Thyroid gland (tissue), 4 donors: ENCODE measurements around the gene PTPRR. TPM values are rescaled to one million over a fixed set of nuclear protein-coding genes. Genes with fewer than 3 reads are reported as not detected.

Source experiments
- DNase-seq, 2 donors: peaks; one replicate each; pipeline ENCODE4 v3.0.0-alpha.2; 2019
- H3K27ac ChIP-seq, 3 donors: fragments of 200-600 bp; sonication (generic); 1 replicate in 2 of 3; 2 replicates in 1 of 3; pipeline ENCODE4 v1.5.1; 2016 to 2019; ENCODE audit warnings: mild to moderate bottlenecking in 1 of 3, moderate library complexity in 1 of 3
- H3K27me3 ChIP-seq: fragments of 200-600 bp; sonication (generic); one replicate; pipeline ENCODE4 v1.5.1; 2019
- H3K36me3 ChIP-seq, 2 donors: fragments of 200-600 bp; sonication (generic); one replicate each; pipeline ENCODE4 v1.5.1; 2016 to 2019
- H3K4me1 ChIP-seq, 2 donors: fragments of 200-600 bp; sonication (generic); one replicate each; pipeline ENCODE4 v1.5.1; 2017 to 2019
- H3K4me3 ChIP-seq, 3 donors: fragments of 200-600 bp; sonication (generic); replicated peaks in 1 of 3; 1 replicate in 2 of 3; 2 replicates in 1 of 3; pipeline ENCODE4 v1.5.1; 2016; ENCODE audit warnings: mild to moderate bottlenecking in 1 of 3
- H3K9me3 ChIP-seq: fragments of 200-600 bp; sonication (generic); one replicate; pipeline ENCODE4 v1.5.1; 2017
- POLR2A ChIP-seq, 2 donors: fragments of 450-650 bp; IDR thresholded peaks; one replicate each; pipeline ENCODE4 v1.6.1; 2017; ENCODE audit warnings: antibody characterized with exemption in 2 of 2, mild to moderate bottlenecking in 2 of 2, moderate library complexity in 1 of 2
- WGBS, 2 donors: methylation state at CpG; one replicate each; pipeline ENCODE4 v1.1.5; 2017; 5-methylcytosine and 5-hydroxymethylcytosine counted together
- intact Hi-C: fragments of 100-400 bp; cut with DNase I; formaldehyde crosslinking; loops from one replicate; pipeline ENCODE4 v1.15.1; 2023
- total RNA-seq, 4 donors: library from RNA; depleted of rRNA; stranded (reverse); fragments of >200 nt; gene quantifications; one replicate each; pipeline ENCODE4 v1.2.3, GENCODE V29; 2016
- TF ChIP-seq, protein P1 (sequence below), 6 experiments: fragments of 200-600 bp in 3 of 6; fragments of 450-650 bp in 3 of 6; sonication (generic) in 3 of 6; IDR thresholded peaks; one replicate each; pipeline ENCODE4 v1.5.1; 2016 to 2019; ENCODE audit warnings: antibody characterized with exemption in 6 of 6, mild to moderate bottlenecking in 2 of 6, inconsistent platforms in 1 of 6, moderate library complexity in 1 of 6

PTPRR gene
- total RNA-seq, 4 donors from 2014 or later, result 0.39 to 0.94 (median 0.67) TPM; not detected in 1

DNA sequence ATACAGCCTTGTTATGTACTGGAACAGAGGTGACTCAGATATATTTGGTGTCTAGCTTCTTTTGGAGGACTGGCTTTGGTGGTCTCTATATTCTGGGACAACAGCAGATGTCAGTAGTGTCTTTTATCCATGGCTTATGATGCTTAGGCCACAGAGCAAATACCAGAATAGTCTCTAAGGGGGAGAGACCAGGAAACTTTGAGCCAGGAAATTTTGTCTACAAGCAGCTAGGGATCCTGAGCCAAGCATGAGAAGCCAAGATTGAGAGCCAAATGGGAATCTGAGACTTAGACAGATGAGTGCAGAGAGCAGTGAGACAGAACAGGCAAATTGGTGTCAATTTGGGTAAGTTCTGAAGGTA is 28.4 kb upstream of the PTPRR start:
- Histone ChIP-seq H3K4me1 (no peaks in the 10 kb centered on the region), H3K27me3 (no peaks in the 10 kb centered on the region), H3K4me3 (no peak overlapping the region), H3K27ac (no peak overlapping the region), H3K36me3 (no peaks in the 10 kb centered on the region), H3K9me3 (no peaks in the 10 kb centered on the region)
- intact Hi-C loops, result no loop called here
- no peak for DNase-seq
- TF ChIP-seq POLR2A (IDR thresholded peaks at IDR 0.05), result no peak
- TF ChIP-seq, protein P1, sequence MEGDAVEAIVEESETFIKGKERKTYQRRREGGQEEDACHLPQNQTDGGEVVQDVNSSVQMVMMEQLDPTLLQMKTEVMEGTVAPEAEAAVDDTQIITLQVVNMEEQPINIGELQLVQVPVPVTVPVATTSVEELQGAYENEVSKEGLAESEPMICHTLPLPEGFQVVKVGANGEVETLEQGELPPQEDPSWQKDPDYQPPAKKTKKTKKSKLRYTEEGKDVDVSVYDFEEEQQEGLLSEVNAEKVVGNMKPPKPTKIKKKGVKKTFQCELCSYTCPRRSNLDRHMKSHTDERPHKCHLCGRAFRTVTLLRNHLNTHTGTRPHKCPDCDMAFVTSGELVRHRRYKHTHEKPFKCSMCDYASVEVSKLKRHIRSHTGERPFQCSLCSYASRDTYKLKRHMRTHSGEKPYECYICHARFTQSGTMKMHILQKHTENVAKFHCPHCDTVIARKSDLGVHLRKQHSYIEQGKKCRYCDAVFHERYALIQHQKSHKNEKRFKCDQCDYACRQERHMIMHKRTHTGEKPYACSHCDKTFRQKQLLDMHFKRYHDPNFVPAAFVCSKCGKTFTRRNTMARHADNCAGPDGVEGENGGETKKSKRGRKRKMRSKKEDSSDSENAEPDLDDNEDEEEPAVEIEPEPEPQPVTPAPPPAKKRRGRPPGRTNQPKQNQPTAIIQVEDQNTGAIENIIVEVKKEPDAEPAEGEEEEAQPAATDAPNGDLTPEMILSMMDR (IDR thresholded peaks at IDR 0.05), result no peak

DNA sequence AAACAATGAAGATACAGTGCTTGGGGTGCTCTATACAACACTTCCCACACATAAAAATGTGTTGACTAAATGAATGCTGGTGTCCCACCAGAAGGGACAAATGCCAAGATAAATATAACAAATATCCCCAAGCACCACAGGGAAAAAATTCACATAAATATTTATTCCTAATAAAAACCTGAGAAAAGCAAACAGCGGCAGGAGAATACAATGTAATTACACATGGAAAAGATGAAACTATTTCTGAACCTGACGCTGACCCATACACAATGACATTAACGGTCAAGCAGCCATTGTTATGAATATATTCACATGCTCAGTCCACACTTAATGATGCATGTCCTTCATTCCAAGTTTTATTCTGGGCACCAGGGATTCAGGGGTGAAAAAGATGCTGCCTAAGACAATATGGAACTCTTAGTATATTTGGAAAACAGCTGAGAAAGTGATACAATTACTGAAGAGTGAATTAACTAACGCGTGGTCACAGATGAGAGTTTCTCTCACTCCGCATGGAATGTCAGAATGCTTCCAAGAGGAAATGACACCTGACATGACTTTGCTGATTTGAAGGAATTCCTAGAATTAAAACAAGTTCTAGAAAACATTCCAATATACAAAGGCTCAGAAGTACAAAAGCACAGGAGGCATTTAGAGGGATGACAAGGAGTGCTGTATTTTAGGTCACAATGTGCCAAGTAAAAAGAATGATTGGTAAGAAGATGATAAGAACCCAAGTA is 27.9 kb upstream of the PTPRR start:
- no peak for DNase-seq
- no peaks in the 10 kb centered on the region for H3K36me3 ChIP-seq
- intact Hi-C loops, result no loop called here
- H3K4me3 ChIP-seq, result no peak overlapping the region
- no peaks in the 10 kb centered on the region for H3K27me3 ChIP-seq
- TF ChIP-seq, protein P1 (IDR thresholded peaks at IDR 0.05), result no peak
- no peak for TF ChIP-seq POLR2A (IDR thresholded peaks at IDR 0.05)
- no peaks in the 10 kb centered on the region for H3K4me1 ChIP-seq
- no peak overlapping the region for H3K27ac ChIP-seq
- no peaks in the 10 kb centered on the region for H3K9me3 ChIP-seq
- WGBS, 2 donors, result 71% methylated on average over 6 of the region's 6 CpGs

DNA sequence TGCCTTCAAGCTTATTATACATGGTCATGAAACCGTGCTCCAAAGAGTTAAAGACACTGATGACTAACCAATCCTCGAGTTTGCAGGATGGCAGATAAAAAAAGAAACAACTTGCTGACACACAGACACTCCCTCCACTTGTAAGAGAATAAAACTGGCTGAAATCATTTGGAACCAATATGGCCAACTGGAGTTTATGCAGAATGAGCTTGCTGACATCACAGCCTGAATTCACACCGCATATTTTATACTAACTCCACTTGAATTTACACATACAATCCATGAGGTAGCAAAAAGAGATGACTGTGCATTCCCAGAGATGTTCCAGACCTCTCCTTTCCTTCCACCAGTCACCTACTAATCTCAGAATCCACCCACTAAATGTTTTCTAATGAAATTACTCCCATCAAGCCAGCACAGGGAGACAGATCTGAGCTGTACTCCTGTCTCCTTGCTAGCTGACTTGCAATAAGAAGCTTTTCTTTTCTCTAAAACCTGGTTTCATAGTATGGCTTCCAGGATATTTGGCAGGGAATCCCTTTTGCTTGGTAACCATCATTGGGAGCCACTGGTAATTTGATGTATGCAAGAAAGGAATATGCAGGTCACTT is 15.8 kb upstream of the PTPRR start:
- 50 to 58% methylated on average over 3 of the region's 3 CpGs for WGBS, 2 donors
- no peak overlapping the region for H3K4me3 ChIP-seq
- TF ChIP-seq, protein P1 (IDR thresholded peaks at IDR 0.05), result no peak
- no peak for TF ChIP-seq POLR2A (IDR thresholded peaks at IDR 0.05)
- no peaks in the 10 kb centered on the region for H3K9me3 ChIP-seq
- H3K27me3 ChIP-seq, result peaks cover 3% of the 10 kb centered on the region
- intact Hi-C loops, result no loop called here
- no peak for DNase-seq
- H3K36me3 ChIP-seq, result no peaks in the 10 kb centered on the region
- H3K27ac ChIP-seq, result no peak overlapping the region
- H3K4me1 ChIP-seq, result no peaks in the 10 kb centered on the region

DNA sequence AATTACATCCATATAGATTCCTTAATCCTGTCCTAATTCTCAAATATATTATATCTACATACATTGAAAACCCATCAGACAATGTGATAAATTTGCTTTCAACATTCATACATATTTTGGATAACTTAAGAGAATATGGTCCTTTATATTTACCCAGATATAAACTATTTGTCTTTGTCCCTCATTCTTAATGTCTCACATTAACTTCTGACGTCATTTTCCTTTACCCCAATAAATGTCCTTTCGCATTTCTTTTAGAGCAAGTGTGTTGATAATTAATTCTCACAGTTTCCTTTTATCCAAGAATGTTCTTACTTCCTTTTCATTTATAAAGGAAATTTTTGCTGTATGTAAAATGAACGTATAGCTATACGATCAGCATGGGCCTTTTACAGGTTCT is 12.6 kb upstream of the PTPRR start:
- Histone ChIP-seq H3K9me3 (no peaks in the 10 kb centered on the region), H3K36me3 (no peaks in the 10 kb centered on the region), H3K27ac (no peak overlapping the region), H3K4me3 (no peak overlapping the region), H3K27me3 (no peaks in the 10 kb centered on the region), H3K4me1 (no peaks in the 10 kb centered on the region)
- no peak for DNase-seq
- WGBS, 2 donors, result 85 to 92% methylated on average over 4 of the region's 4 CpGs
- no peak for TF ChIP-seq POLR2A (IDR thresholded peaks at IDR 0.05)
- TF ChIP-seq, protein P1 (IDR thresholded peaks at IDR 0.05), result no peak
- intact Hi-C loops, result no loop called here

DNA sequence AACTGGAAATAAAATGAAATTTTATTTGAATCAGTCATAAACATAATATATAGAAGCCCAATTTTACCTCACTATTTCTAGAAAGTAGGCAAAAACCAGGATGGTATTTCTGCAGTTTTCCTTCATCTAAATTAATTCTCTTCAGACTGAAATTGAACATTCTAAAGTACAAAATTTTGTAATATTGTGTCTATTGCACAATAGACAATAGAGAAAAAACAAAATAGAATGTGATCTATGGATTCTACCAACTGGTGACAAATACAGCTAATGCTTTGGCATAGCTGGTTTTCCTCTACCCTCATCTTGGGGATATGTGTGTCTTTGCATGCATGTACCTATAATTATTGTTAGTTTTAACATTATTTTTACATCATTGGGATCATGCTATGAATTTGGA is 8.5 kb upstream of the PTPRR start:
- intact Hi-C loops, result no loop called here
- no peak for TF ChIP-seq POLR2A (IDR thresholded peaks at IDR 0.05)
- TF ChIP-seq, protein P1 (IDR thresholded peaks at IDR 0.05), result no peak
- no peaks in the 10 kb centered on the region for H3K36me3 ChIP-seq
- no peak overlapping the region for H3K27ac ChIP-seq
- no peaks in the 10 kb centered on the region for H3K4me1 ChIP-seq
- H3K4me3 ChIP-seq, result no peak overlapping the region
- no peaks in the 10 kb centered on the region for H3K27me3 ChIP-seq
- no peak for DNase-seq
- no peaks in the 10 kb centered on the region for H3K9me3 ChIP-seq
